ENCODE data around the gene LUC7L2. TPM values are rescaled to one million over a fixed set of nuclear protein-coding genes. Genes with fewer than 3 reads are reported as not detected.
A peak's percentile ranks its signal among the peaks of the same experiment; 100 is the strongest.
"Not testable (repeated sequence)": the region's sequence is repeated elsewhere in the genome, so short reads cannot be mapped to it uniquely, and the experiment has no call there.

LUC7L2 gene, protein sequence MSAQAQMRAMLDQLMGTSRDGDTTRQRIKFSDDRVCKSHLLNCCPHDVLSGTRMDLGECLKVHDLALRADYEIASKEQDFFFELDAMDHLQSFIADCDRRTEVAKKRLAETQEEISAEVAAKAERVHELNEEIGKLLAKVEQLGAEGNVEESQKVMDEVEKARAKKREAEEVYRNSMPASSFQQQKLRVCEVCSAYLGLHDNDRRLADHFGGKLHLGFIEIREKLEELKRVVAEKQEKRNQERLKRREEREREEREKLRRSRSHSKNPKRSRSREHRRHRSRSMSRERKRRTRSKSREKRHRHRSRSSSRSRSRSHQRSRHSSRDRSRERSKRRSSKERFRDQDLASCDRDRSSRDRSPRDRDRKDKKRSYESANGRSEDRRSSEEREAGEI
- 10 to 100 TPM; 55.1 to 74.4 (median 66.1) TPM for total RNA-seq (2021; fragmentation: NEBNext Ultra II Directional; extraction: Animal tissue kit (Norgen Biotek cat#: 25700))
- long read RNA-seq, transcript LUC7L2-202 (10 exons, 2,645 nt), result major isoform, 15 of 35 reads
- long read RNA-seq, partial matches to known transcripts, result 16 of 35 reads
- long read RNA-seq, other reads (novel, unspliced or antisense), result 4 of 35 reads

DNA sequence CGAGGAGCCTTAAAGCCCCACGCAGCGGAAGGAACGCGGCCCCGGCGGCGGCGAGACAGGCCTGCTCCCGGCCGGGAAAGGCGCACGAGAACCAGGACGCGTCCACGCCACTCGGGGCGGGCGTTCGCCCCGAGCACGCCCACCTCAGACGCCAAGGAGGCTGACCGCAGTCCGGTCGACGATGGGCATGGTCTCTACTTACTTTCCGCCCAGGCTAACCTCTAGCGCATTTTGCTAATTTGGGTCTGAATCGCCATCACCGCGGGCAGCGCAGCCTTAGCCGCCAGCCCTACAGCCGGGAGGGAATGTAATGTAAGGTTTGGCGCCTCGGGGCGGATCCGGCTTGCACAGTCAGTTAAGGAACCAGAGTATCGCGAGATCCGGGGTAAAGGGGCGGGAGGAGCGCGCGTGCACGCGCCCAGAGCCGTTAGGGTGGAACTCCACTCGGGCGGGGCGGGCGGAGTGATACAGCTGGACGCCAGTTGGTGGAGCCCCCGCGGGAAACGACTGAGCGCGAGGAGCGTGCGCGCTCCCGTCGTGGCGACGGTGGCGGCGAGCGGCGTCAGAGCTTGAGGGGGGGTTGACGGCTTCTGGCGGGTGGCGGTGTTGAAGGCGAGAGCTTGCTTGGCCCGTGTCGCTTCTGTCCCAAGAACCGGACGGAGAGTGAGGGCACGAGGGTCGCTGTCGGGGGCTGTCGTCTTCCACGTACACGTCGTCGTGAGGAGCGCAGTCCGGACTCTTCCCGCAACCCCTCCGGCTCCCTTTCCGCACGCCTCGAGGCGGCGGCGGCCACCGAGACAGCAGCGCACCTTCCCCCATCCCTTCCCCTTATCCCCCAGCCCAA lies at the start of gene LUC7L2:
TSS of gene LUC7L2 (plus strand) at position 529 of the 844 bp plus-strand sequence. CDS start 368 bp downstream, outside the sequence.
- TF ChIP-seq, protein P1, sequence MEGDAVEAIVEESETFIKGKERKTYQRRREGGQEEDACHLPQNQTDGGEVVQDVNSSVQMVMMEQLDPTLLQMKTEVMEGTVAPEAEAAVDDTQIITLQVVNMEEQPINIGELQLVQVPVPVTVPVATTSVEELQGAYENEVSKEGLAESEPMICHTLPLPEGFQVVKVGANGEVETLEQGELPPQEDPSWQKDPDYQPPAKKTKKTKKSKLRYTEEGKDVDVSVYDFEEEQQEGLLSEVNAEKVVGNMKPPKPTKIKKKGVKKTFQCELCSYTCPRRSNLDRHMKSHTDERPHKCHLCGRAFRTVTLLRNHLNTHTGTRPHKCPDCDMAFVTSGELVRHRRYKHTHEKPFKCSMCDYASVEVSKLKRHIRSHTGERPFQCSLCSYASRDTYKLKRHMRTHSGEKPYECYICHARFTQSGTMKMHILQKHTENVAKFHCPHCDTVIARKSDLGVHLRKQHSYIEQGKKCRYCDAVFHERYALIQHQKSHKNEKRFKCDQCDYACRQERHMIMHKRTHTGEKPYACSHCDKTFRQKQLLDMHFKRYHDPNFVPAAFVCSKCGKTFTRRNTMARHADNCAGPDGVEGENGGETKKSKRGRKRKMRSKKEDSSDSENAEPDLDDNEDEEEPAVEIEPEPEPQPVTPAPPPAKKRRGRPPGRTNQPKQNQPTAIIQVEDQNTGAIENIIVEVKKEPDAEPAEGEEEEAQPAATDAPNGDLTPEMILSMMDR (IDR thresholded peaks at IDR 0.05), result peak; percentile 39
- peaks cover 39% of the 10 kb centered on the region for H3K4me1 Mint-ChIP-seq (ENCODE audit: low read depth)
- peaks cover 6% of the 10 kb centered on the region; the same call in 1 of the 2 replicates for H3K27me3 Mint-ChIP-seq (ENCODE audit: insufficient read depth)
- peak within 1 kb of the TSS; percentile 100 for H3K4me3 Mint-ChIP-seq
- peak within 1 kb of the TSS; percentile 99 for H3K27ac Mint-ChIP-seq
- H3K9me3 Mint-ChIP-seq, result no peaks in the 10 kb centered on the region
- peak; percentile 98 for DNase-seq
- H3K36me3 Mint-ChIP-seq (ENCODE audit: low read depth), result peaks cover 17% of the 10 kb centered on the region

DNA sequence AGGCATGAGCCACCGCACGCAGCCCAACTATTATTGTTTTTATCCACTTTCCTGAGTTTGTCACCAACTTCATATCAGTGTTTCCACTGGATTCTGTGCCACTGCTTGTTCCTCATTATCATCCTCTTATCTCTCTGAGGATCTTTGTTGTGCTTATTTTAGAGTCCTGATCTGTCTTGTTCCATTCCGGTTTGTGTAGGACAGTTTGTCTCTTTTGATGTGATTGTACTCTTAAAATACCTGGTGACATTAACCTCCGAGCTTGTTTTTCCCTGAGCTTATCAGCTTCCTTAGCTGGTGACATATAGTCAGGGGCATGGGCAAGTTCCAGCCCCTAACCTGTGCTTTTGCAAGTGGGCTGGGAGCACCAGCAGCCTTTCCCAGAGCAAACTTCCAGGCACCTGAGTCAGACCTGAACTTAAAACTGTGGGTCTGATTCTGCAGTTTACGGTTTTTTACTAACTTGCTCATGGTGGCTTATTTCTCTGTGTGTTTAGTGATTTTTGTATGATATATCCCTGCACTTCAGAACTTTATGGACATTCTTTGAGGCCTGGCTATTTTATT lies 41.7 kb upstream of the LUC7L2 start:
- Mint-ChIP-seq H3K36me3 (ENCODE audit: low read depth) (no peaks in the 10 kb centered on the region), H3K9me3 (no peaks in the 10 kb centered on the region), H3K27me3 (ENCODE audit: insufficient read depth) (peaks cover 7% of the 10 kb centered on the region), H3K4me3 (no peak overlapping the region), H3K4me1 (ENCODE audit: low read depth) (no peaks in the 10 kb centered on the region), H3K27ac (no peak overlapping the region)
- no peak for DNase-seq
- TF ChIP-seq, protein P1 (IDR thresholded peaks at IDR 0.05), result no peak

DNA sequence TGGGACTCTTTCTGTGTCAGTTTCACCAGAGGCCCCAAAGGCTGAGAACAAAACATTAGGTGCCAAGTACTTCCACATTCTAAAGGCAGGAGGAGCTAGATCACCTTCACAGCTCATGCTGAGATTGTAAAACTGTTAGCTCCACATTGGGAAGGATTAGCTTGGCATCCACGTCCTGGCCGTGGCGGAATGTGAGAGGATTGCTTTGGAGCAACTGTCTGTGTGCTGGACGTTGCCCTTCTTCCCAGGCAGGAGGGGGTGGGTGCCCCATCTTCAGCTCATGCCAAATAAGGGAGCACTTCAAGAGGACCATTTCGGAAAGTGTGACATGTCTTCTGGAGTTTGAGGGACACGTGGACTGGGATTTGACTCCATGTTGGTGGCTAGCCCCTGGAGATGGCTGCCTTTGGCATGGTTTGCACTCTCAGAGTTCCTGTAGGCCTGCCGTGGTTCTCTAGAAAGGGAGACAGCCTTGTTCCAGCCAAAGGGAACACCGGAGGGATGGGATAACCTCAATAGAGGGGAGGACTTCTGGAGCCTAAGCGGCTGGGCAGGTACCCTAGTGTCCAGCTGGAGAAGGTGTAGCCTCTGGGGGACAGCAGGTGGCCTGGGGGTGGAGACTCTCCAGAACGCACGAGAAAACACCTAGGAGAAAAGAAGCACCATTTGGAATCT lies 38.5 kb upstream of the LUC7L2 start:
- DNase-seq, result peak; percentile 43
- Mint-ChIP-seq H3K36me3 (ENCODE audit: low read depth) (no peaks in the 10 kb centered on the region), H3K27me3 (ENCODE audit: insufficient read depth) (peaks cover 4% of the 10 kb centered on the region), H3K9me3 (no peaks in the 10 kb centered on the region), H3K4me3 (no peak overlapping the region), H3K27ac (no peak overlapping the region), H3K4me1 (ENCODE audit: low read depth) (no peaks in the 10 kb centered on the region)
- TF ChIP-seq, protein P1 (IDR thresholded peaks at IDR 0.05), result peak; percentile 68

DNA sequence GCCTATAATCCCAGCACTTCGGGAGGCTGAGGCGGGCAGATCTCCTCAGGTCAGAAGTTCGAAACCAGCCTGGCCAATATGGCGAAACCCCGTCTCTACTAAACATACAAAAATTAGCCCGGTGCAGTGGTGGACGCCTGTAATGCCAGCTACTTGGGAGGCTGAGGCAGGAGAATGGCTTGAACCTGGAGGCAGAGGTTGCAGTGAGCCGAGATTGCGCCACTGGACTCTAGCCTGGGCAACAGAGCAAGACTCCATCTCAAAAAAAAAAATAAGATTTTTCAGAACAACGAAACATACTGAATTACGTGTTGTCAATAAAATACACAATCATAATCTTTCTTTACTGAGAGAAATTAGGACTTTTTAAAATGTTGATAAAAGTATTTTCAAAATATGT lies 35.0 kb upstream of the LUC7L2 start:
- not testable (repeated sequence) for H3K36me3 Mint-ChIP-seq (ENCODE audit: low read depth)

DNA sequence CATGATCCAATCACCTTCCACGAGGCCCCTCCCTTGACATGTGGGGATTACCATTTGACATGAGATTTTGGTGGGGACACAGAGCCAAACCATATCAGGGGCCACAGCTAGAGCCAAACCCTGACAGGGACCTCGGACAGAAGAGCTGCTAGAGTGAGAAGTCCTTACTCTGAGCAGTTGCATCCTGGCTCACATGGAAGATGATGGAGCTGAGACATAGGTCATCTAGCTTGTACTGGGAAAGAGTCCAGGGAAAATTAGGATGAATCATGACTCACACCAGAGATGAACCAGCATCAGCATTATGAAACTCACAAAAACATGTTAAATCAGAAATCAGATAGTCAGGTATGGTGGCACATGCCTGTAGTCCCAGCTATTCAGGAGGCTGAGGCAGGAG lies 31.3 kb upstream of the LUC7L2 start:
- Mint-ChIP-seq H3K36me3 (ENCODE audit: low read depth) (no peaks in the 10 kb centered on the region), H3K27me3 (ENCODE audit: insufficient read depth) (peaks cover 1% of the 10 kb centered on the region; the same call in 1 of the 2 replicates), H3K9me3 (no peaks in the 10 kb centered on the region), H3K4me1 (ENCODE audit: low read depth) (peaks cover 10% of the 10 kb centered on the region), H3K27ac (peak overlapping the region; percentile 36), H3K4me3 (no peak overlapping the region)
- TF ChIP-seq, protein P1 (IDR thresholded peaks at IDR 0.05), result no peak
- DNase-seq, result peak; percentile 86

More for the DNA sequence above, 35.0 kb upstream of the LUC7L2 start:
- DNase-seq; H3K9me3 Mint-ChIP-seq; H3K27me3 Mint-ChIP-seq (ENCODE audit: insufficient read depth); H3K4me3 Mint-ChIP-seq; H3K27ac Mint-ChIP-seq: not testable (repeated sequence)
- H3K4me1 Mint-ChIP-seq (ENCODE audit: low read depth), result peaks cover 10% of the 10 kb centered on the region
